Mesenchymal stem cell (in vitro differentiated cells and primary cell): Measurements from ENCODE around the gene DHX16.

Source experiments
- DNase-seq: peaks from one replicate; pipeline ENCODE4 v3.0.0-alpha.2; 2013
- H2AFZ ChIP-seq: one replicate; pipeline ENCODE4 v1.6.1; 2013; ENCODE audit warnings: low read depth, mild to moderate bottlenecking, control low read depth, inconsistent platforms, low read length, moderate library complexity
- H2AK5ac ChIP-seq: 2 replicates; pipeline ENCODE4 v1.6.1; 2013; ENCODE audit warnings: low read length, moderate library complexity, mild to moderate bottlenecking, inconsistent platforms; ENCODE audit not compliant: severe bottlenecking
- H2BK120ac ChIP-seq: one replicate; pipeline ENCODE4 v1.6.1; 2013; ENCODE audit warnings: low read depth, mild to moderate bottlenecking, inconsistent platforms, low read length, moderate library complexity
- H2BK12ac ChIP-seq, 2 experiments: one replicate each; pipeline ENCODE4 v1.6.1; 2013; ENCODE audit warnings: inconsistent platforms in 2 of 2, low read length in 2 of 2, mild to moderate bottlenecking in 2 of 2, moderate library complexity in 2 of 2, control low read depth in 1 of 2
- H2BK15ac ChIP-seq: one replicate; pipeline ENCODE4 v1.6.1; 2013; ENCODE audit warnings: mild to moderate bottlenecking, low read depth, inconsistent platforms; ENCODE audit not compliant: poor library complexity, severe bottlenecking
- H2BK5ac ChIP-seq: 2 replicates; pipeline ENCODE4 v1.6.1; 2013; ENCODE audit warnings: low read depth, mild to moderate bottlenecking, low read length, control low read depth, inconsistent platforms; ENCODE audit not compliant: poor library complexity, severe bottlenecking
- H3K14ac ChIP-seq, 2 experiments: one replicate each; pipeline ENCODE4 v1.6.1; 2013; ENCODE audit warnings: inconsistent platforms in 2 of 2, low read length in 2 of 2, control low read depth in 1 of 2, mild to moderate bottlenecking in 1 of 2, moderate library complexity in 1 of 2
- H3K18ac ChIP-seq, 2 experiments: one replicate each; pipeline ENCODE4 v1.6.1; 2013; ENCODE audit warnings: inconsistent platforms in 2 of 2, low read length in 2 of 2, control low read depth in 1 of 2, low read depth in 1 of 2, mild to moderate bottlenecking in 1 of 2
- H3K23ac ChIP-seq, 2 experiments: one replicate each; pipeline ENCODE4 v1.6.1; 2013; ENCODE audit warnings: inconsistent platforms in 2 of 2, low read length in 2 of 2, mild to moderate bottlenecking in 2 of 2, moderate library complexity in 2 of 2, control low read depth in 1 of 2
- H3K27ac ChIP-seq: 2 replicates; pipeline ENCODE4 v1.5.1; 2013; ENCODE audit warnings: mild to moderate bottlenecking, moderate library complexity, low read length, control low read depth, inconsistent platforms; ENCODE audit not compliant: poor library complexity, severe bottlenecking
- H3K27me3 ChIP-seq, 2 experiments: 2 replicates each; pipeline versions ENCODE4 v1.6.1 to v1.7.0; 2013; ENCODE audit warnings: low read length in 2 of 2, mild to moderate bottlenecking in 2 of 2, moderate library complexity in 2 of 2, control low read depth in 1 of 2, inconsistent platforms in 1 of 2; ENCODE audit not compliant: control insufficient read depth in 1 of 2, insufficient read depth in 1 of 2
- H3K36me3 ChIP-seq, 2 experiments: 2 replicates each; pipeline versions ENCODE4 v1.6.1 to v1.7.0; 2013; ENCODE audit warnings: low read length in 2 of 2, control low read depth in 1 of 2, inconsistent platforms in 1 of 2, low read depth in 1 of 2, mild to moderate bottlenecking in 1 of 2; ENCODE audit not compliant: insufficient read depth in 2 of 2, control insufficient read depth in 1 of 2
- H3K4ac ChIP-seq, 2 experiments: one replicate each; pipeline ENCODE4 v1.6.1; 2013; ENCODE audit warnings: inconsistent platforms in 2 of 2, low read length in 2 of 2, mild to moderate bottlenecking in 2 of 2, moderate library complexity in 2 of 2, control low read depth in 1 of 2, low read depth in 1 of 2
- H3K4me1 ChIP-seq: 2 replicates; pipeline ENCODE4 v1.6.1; 2013; ENCODE audit warnings: low read depth, low read length, control low read depth; ENCODE audit not compliant: control insufficient read depth, insufficient read depth
- H3K4me2 ChIP-seq: 2 replicates; pipeline ENCODE4 v1.6.1; 2013; ENCODE audit warnings: low read length, mild to moderate bottlenecking, inconsistent platforms; ENCODE audit not compliant: poor library complexity, severe bottlenecking
- H3K4me3 ChIP-seq, 2 experiments: 2 replicates each; pipeline versions ENCODE4 v1.5.1 to v1.7.0; 2013; ENCODE audit warnings: low read length in 2 of 2, mild to moderate bottlenecking in 2 of 2, control low read depth in 1 of 2, low read depth in 1 of 2; ENCODE audit not compliant: insufficient read depth in 1 of 2
- H3K79me1 ChIP-seq: replicated peaks from 2 replicates; pipeline ENCODE4 v1.6.1; 2013; ENCODE audit warnings: mild to moderate bottlenecking, control low read depth, low read length, inconsistent platforms; ENCODE audit not compliant: poor library complexity, severe bottlenecking
- H3K9ac ChIP-seq: 2 replicates; pipeline ENCODE4 v1.7.0; 2013; ENCODE audit warnings: mild to moderate bottlenecking, low read length, moderate library complexity
- H3K9me3 ChIP-seq: 2 replicates; pipeline ENCODE4 v1.7.0; 2013; ENCODE audit warnings: mild to moderate bottlenecking, low read length; ENCODE audit not compliant: control insufficient read depth
- H4K8ac ChIP-seq: one replicate; pipeline ENCODE4 v1.6.1; 2013; ENCODE audit warnings: inconsistent platforms, mild to moderate bottlenecking, low read length, moderate library complexity
- H4K91ac ChIP-seq: one replicate; pipeline ENCODE4 v1.6.1; 2013; ENCODE audit warnings: mild to moderate bottlenecking, low read length, inconsistent platforms
- WGBS: methylation state at CpG from one replicate; pipeline ENCODE4 v1.1.7; 2013; ENCODE audit warnings: mixed read lengths; 5-methylcytosine and 5-hydroxymethylcytosine counted together

DHX16 gene

GRCh38 chr6:30684386-30685156, 11.8 kb upstream of the DHX16 start:
- H3K79me1 ChIP-seq, result peaks cover 2% of the 10 kb centered on the region
- peak overlapping the region; percentile 69 to 81 for H3K18ac ChIP-seq
- H3K23ac ChIP-seq, result peak overlapping the region in 1 of 2 experiments; percentile 26
- H3K9me3 ChIP-seq, result no peaks in the 10 kb centered on the region
- H4K91ac ChIP-seq, result peak overlapping the region; percentile 77
- no peak overlapping the region for H2BK5ac ChIP-seq
- H3K27ac ChIP-seq, result peak overlapping the region; percentile 98
- H2AK5ac ChIP-seq, result peak overlapping the region; percentile 65
- peak overlapping the region; percentile 95 for H3K9ac ChIP-seq
- no peaks in the 10 kb centered on the region for H3K27me3 ChIP-seq
- H2BK120ac ChIP-seq, result no peak overlapping the region
- H4K8ac ChIP-seq, result no peak overlapping the region
- peak overlapping the region; percentile 83 for H3K4me2 ChIP-seq
- H2BK12ac ChIP-seq, result no peak overlapping the region
- WGBS, result 32% methylated on average over 13 of the region's 21 CpGs
- H3K14ac ChIP-seq, result peak overlapping the region in 1 of 2 experiments; percentile 83
- H3K4me1 ChIP-seq, result peaks cover 34% of the 10 kb centered on the region
- H2AFZ ChIP-seq, result no peak overlapping the region
- H3K36me3 ChIP-seq, result peaks cover 27 to 33% of the 10 kb centered on the region in 2 experiments
- peak; percentile 51 for DNase-seq
- H3K4me3 ChIP-seq, result peak overlapping the region; percentile 70 to 93
- H2BK15ac ChIP-seq, result no peak overlapping the region
- peak overlapping the region in 1 of 2 experiments; percentile 77 for H3K4ac ChIP-seq

- Histone ChIP-seq H3K18ac (peak overlapping the region; percentile 46 to 63), H2AK5ac (peak overlapping the region; percentile 67), H3K79me1 (peaks cover 2% of the 10 kb centered on the region), H3K27me3 (no peaks in the 10 kb centered on the region), H2BK15ac (no peak overlapping the region), H2BK120ac (peak overlapping the region; percentile 27), H3K27ac (peak overlapping the region; percentile 98), H3K9ac (peak overlapping the region; percentile 95), H3K4ac (peak overlapping the region; percentile 13 to 77), H2BK12ac (no peak overlapping the region), H3K4me1 (peaks cover 34% of the 10 kb centered on the region), H3K4me3 (peak overlapping the region; percentile 70 to 93), H3K9me3 (no peaks in the 10 kb centered on the region), H4K8ac (no peak overlapping the region), H4K91ac (no peak overlapping the region), H2AFZ (no peak overlapping the region), H3K36me3 (peaks cover 29 to 37% of the 10 kb centered on the region in 2 experiments), H3K23ac (peak overlapping the region in 1 of 2 experiments; percentile 37), H3K14ac (peak overlapping the region; percentile 61 to 62), H3K4me2 (peak overlapping the region; percentile 83), H2BK5ac (no peak overlapping the region)
- DNase-seq, result no peak
- WGBS, result 22% methylated on average over 2 of the region's 2 CpGs
Observed at GRCh38 chr6:30683980-30684338, 11.2 kb upstream of the DHX16 start.

- H2BK12ac ChIP-seq, result peak overlapping the region in 1 of 2 experiments; percentile 56
- peak overlapping the region in 1 of 2 experiments; percentile 91 for H3K4ac ChIP-seq
- H3K9ac ChIP-seq, result peak overlapping the region; percentile 95
- peak overlapping the region; percentile 27 for H2BK120ac ChIP-seq
- H3K36me3 ChIP-seq, result peaks cover 33 to 37% of the 10 kb centered on the region in 2 experiments
- no peak overlapping the region for H2AFZ ChIP-seq
- peak overlapping the region in 1 of 2 experiments; percentile 15 for H3K23ac ChIP-seq
- peak overlapping the region; percentile 62 to 78 for H3K14ac ChIP-seq
- peaks cover 28% of the 10 kb centered on the region for H3K4me1 ChIP-seq
- H3K27ac ChIP-seq, result peak overlapping the region; percentile 98
- DNase-seq, result peak; percentile 38
- no peaks in the 10 kb centered on the region for H3K9me3 ChIP-seq
- peak overlapping the region; percentile 91 for H3K4me2 ChIP-seq
- peak overlapping the region; percentile 80 for H2AK5ac ChIP-seq
- no peak overlapping the region for H4K91ac ChIP-seq
- H3K4me3 ChIP-seq, result peak overlapping the region; percentile 70 to 93
- H4K8ac ChIP-seq, result no peak overlapping the region
- no peaks in the 10 kb centered on the region for H3K27me3 ChIP-seq
- WGBS, result 9% methylated on average over 6 of the region's 7 CpGs
- H2BK5ac ChIP-seq, result peak overlapping the region; percentile 90
- peak overlapping the region; percentile 4 to 84 for H3K18ac ChIP-seq
- H2BK15ac ChIP-seq, result peak overlapping the region; percentile 30
- no peaks in the 10 kb centered on the region for H3K79me1 ChIP-seq
Observed at GRCh38 chr6:30683183-30683979, 10.6 kb upstream of the DHX16 start.
